DOHH2 (cell line): Measurements from ENCODE around the gene PLCB4.

Experiments
- EZH2phosphoT487 ChIP-seq: fragments of 200-600 bp; sonication (generic); IDR thresholded peaks from 2 replicates; pipeline ENCODE4 v1.6.1; 2017; ENCODE audit warnings: borderline replicate concordance, mild to moderate bottlenecking, antibody characterized with exemption, low read length, moderate library complexity, mixed read lengths
- TF ChIP-seq, protein P1 (sequence below): fragments of 200-600 bp; sonication (generic); IDR thresholded peaks from one replicate; pipeline ENCODE4 v1.5.1; 2014; ENCODE audit warnings: antibody characterized with exemption, mild to moderate bottlenecking, low read depth, low read length; ENCODE audit not compliant: poor library complexity, severe bottlenecking

DNA sequence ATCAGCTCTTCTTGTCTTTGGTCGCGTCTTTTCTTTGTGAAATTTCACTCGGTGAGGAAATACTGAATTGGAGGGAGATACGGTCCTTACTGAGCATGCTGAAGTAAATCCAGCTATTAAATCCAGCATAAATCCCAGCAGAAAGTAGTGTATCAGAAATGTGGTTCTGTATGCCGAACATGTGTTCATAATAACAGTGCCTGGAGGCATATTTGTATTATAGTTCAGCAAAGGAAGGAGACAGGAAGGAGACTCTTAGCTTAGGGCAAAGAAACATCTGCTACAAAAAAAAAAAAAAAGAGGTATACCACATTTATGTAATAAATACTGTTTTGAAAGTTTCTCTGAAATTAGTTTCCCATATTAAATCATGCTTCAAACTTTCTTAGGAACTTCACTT lies 211.8 kb downstream of the PLCB4 start:
- TF ChIP-seq, protein P1, sequence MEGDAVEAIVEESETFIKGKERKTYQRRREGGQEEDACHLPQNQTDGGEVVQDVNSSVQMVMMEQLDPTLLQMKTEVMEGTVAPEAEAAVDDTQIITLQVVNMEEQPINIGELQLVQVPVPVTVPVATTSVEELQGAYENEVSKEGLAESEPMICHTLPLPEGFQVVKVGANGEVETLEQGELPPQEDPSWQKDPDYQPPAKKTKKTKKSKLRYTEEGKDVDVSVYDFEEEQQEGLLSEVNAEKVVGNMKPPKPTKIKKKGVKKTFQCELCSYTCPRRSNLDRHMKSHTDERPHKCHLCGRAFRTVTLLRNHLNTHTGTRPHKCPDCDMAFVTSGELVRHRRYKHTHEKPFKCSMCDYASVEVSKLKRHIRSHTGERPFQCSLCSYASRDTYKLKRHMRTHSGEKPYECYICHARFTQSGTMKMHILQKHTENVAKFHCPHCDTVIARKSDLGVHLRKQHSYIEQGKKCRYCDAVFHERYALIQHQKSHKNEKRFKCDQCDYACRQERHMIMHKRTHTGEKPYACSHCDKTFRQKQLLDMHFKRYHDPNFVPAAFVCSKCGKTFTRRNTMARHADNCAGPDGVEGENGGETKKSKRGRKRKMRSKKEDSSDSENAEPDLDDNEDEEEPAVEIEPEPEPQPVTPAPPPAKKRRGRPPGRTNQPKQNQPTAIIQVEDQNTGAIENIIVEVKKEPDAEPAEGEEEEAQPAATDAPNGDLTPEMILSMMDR, result no peak
- no peak for TF ChIP-seq EZH2phosphoT487
